GM21447 (cell line): ENCODE data around the gene KLHL3.
A peak's percentile ranks its signal among the peaks of the same experiment; 100 is the strongest.
"Not testable (repeated sequence)": the region's sequence is repeated elsewhere in the genome, so short reads cannot be mapped to it uniquely, and the experiment has no call there.

Source experiments
- ATAC-seq: cut with Tn5 transposase; IDR thresholded peaks from one replicate; pipeline ENCODE4 v1.9.1; 2021; ENCODE audit not compliant: unreplicated experiment

Gene KLHL3

DNA sequence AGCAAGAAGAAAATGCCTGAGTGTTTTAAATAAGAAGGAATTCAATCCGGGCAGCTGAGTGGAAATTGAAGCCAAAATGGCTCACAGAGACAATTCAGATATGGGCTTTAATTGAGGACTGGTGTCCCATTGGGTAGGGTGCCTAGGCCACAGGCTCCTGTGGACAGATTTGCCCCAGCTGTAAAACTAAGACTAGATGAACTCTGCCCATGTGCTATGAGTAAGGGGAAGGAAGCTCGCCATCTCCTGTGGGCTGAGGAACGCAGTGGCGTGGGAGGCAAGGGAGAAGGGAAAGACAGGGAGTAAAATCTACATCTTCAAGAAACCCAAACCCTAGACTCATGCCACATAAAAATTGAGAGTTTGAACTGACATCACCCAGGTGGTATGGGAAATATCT lies 66.1 kb downstream of the KLHL3 start:
- ATAC-seq = no peak

DNA sequence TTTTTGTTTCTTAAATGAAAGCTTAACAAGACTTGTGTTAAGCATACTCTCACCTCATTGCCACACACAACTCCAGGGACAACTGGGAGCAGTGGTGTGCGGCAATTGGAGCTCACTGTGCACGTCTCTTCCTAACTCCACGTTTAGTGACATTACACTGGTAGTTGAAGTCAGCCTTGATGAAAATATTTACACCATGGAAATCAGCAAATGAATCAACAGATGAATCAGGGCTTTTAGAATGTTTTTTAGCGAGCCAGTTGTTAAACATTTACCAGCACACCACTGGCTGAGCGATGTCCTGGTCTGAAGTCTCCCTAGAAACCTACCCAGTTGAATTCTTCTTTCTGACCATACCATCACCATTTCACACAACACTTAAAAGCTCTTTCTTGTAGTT lies 67.3 kb downstream of the KLHL3 start:
- no peak for ATAC-seq

DNA sequence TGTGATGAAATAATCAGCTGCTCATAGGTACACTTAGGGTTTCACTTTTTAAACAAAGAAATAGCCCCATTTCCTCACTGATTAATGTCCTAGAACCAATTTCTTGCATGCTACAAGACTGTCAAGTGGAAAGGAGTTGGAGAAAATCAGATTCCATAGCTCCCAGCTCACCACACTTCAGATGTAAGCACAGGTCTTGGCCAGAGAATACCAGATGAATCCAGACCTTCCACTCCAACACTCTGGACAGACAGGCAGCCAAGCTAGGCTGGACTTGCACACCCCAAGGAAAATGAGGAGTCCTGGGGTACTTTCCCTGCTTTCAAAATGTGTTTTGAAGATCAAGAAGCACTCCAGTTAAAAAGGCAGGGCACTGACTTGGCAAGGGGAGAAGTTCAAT lies 68.5 kb downstream of the KLHL3 start:
- ATAC-seq = no peak

DNA sequence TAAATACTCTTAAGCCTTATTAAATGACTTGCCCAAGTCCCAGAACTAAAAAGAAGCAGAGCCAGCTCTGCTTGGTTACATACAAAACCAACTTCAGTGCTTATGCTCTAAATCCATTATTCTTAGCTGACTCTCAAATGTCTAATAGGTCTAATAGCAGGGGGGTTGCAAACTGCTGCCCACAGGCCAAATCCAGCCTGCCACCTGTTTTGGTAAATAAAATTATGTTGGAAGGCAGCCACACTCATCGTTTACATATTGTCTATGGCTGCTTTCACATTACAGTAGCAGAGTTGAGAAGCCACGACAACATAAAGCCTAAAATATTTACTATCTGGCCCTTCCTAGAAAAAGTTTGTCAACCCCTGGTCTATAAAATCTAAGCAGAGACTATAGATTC lies 69.0 kb downstream of the KLHL3 start:
- ATAC-seq = no peak

DNA sequence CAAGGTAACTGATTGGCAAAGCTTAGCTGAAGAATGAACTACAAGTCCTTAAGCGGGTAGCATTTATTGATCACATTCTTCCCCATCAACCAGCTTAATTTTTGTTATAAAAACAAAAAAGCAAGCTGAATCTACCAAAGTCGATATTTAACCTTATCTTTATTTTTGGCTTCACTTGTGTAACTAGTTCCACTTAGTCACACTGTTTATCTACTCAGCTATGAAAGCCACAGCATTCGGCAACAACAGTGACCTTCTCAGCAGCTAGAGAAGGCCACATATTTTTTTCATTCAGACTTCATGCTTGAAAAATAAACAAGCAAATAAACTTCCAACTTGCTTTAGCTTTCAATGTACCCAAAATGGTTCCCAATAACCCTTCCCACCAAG lies 69.4 kb downstream of the KLHL3 start:
- peak; percentile 40 for ATAC-seq

DNA sequence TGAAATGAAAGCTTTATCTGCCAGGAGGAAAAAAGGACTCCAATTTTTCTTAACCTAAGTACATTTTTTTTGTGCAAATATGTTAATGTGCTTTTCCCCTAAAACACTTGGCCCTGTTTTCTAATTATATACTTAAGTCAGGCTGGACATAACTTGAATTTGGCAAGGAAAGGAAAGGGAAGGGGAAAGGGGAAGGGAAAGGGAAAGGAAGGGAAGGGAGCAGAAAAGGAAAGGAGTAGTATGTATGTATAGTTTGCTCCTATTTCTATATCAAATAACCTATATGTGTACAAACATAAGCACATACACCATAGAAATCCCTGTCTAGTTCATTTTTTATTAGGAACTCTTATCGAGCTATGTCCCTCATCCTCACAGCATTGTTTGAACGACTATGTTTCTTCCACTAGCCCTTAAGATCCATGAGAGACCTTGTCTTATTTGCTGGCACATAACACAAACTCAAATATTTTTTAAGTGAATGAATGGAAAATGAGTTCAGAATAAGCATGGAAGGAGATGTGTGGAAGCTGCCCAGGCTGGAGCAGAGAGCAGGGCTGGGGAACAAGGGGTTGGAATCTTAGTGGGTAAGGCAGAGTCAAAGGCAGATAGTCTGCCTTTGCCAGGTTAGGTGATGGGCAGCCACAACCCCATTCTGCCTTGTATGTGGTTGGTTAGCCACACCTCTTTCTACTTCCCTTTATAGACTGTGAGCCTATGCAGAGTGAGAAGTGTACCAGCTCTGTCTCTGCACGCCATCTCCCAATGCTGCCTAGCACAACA lies 70.0 kb downstream of the KLHL3 start:
- ATAC-seq = peak; percentile 100

DNA sequence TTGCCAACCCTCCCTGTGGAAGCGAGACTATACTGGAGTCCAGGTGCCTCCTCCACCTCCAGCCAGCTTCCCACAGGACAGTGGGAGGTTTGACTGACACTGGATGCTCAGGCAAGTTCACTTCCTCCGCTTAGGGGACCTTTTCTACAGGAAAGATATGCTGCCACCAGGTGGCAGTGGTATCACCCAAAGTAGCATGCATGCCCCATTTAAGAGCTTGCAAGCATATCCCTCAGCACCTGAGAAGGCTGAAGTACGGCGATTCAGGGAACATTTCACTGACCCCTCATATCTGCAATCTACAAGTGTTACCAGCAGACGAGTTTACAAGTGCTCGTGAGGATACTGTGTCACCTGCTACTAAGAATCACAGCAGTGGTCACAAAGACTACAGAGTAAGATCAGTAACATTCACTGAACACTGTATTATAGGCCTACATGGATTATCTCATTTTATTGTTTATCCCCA lies 75.5 kb downstream of the KLHL3 start:
- ATAC-seq = peak; percentile 94

DNA sequence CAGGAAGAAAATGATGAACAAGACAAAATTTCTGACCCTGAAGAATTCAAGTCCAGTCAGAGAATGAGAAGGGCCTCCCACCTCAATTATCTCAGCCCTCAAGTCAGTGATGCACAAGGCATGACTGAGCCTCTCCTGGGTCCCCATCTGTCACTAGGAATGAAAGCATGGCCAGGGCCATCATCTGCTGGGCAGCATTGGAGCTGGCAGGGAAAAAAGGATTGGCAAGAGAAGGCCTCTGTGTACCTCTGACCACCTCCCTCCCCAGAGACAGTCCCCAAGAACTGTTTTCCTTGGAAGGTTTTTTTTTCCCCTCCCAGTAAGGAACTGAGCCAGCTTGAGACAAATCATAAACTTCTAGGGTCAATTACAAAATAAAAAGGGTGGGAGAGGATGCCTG lies 76.7 kb downstream of the KLHL3 start:
- no peak for ATAC-seq

DNA sequence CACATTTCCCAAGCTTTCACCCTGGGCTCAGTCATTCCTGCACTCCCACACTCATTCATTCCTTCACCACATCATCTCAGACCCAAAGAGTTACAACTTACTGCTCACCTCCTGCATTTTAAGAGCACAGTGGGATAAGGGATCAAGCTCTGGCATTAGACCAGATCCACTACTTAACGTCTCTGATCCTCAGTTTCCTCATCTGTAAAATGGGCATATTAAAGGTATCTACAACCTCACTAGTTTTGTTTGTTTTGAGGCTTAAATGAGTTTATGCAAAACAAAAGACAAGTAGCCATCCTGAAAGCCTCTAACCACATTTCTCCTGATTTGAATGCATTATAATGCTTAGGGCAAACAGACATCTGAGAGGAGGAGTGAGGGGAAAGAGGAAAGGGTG lies 77.6 kb downstream of the KLHL3 start:
- ATAC-seq = no peak

DNA sequence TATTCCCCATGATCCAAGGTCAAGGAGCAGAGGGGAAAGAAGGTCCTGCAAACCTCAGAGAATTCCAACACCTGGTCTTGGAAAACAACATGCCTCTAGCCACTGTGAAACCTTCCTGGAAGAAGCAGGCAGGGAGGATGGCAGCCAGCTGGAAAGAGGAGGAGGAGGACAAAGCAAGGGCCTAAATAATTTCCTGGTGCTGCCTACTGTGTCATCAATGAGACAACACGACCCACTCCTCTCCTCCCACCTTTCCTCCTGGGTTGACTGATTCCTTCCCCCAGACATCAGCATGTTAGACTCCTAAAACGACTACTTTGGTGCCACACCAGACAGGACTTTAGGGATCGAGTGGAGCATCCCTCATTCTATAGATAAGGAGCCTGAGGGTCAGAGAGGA lies 78.8 kb downstream of the KLHL3 start:
- no peak for ATAC-seq

DNA sequence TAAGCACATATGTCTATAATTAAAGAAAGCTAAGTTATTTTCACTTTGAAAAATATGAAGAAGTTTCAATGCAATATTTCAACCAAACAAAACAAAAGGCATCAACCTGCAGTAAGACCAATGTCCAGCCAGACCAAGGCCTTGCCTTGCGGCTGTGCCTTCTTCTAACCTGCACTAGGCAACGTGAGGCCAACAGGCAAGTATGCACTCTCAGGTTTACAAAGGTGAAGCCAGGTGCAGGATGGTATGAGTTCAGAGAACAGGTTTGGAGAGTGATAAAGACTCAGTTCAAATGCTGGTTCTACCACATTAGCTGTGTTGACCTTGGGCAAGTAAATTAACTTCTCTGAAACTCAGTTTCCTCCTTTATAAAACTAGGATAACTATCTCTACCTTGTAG lies 79.3 kb downstream of the KLHL3 start:
- ATAC-seq = no peak

DNA sequence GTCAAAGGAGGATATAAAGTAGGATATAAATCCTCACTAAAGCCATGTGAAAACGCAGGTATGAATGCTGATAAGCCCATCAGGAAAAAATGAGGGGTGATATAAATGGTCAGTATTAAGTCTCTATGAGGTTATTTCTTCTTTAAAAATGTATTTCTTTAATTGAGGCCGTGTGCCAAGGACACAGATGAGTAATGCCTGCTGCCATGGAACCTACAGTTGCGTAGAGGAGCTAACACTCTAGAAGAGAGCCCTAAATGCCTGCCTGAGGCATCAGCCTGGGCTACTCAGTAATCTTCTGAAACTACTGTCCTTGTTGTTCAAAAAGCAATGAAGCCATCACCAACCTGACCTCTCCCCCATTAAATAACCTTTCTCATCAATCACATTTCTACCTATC lies 84.9 kb downstream of the KLHL3 start:
- ATAC-seq = no peak

DNA sequence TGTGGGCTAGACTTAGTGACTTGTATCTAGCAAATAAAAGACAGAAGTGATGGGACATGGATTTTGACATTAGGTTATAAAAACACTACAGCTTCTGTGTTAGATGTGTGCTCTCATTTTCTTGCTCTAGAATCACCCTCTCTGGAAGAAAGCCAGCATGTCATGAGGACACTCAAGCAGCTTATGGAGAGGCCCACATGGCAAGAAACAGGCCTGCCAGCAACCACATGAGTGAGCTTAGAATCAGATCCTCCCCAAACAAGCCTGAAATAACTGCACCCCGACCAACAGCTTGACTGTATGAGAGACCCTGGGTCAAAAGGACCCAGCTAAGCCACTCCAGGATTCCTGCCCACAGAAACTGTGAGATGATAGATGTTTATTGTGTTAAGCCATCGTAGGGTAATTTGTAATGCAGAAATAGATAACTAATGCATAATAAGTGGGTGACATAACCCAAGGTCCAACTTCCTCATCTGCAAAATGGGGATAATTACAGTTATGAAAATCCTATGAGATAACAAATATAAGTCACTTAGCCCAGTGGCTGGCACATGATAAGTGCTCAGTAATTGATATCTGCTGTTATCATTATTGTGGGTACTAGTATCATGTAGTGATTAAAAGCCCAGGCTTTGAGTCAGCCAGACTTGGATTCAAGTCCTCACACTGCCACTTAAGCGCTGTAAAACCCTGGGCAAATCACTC lies 86.5 kb downstream of the KLHL3 start:
- ATAC-seq = no peak

DNA sequence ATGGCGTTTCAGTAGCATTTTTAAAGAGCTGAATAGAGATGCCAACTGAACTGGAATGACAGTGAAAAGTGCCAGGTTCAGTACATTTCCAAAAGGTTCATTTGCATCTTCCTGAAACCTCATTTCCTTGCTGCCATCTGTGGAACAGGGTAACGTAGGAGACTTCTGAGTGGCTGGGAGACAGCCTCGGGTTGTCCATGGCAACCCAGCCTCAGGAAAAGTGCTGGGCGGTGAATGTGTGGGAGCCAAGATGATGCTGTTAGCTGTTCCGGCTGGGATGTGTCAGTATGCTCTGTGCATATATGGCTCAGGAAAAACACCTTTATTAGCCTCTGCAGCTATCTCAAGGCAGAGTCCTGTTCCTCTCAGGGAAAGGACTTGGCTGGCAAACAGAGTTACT lies 87.5 kb downstream of the KLHL3 start:
- no peak for ATAC-seq

DNA sequence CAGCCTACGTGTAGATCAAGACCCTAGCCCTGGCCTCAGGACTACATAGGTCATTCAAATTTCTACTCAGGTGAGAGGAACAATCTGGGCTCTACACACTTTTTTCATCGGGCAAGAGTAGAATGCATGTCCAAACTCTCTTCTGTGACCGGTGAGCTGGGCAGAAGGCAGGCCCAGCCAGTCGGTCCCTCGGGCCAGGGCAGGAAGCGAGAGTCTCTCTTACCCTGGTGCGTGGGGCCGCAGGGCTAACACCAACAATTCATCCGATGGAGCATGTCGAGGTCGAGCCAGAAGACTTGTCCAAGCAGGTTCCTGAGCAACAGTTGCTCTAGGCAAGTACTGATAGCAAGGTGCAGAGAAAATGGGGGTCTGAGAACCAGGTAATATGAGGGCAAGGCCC lies 88.5 kb downstream of the KLHL3 start:
- ATAC-seq = no peak

DNA sequence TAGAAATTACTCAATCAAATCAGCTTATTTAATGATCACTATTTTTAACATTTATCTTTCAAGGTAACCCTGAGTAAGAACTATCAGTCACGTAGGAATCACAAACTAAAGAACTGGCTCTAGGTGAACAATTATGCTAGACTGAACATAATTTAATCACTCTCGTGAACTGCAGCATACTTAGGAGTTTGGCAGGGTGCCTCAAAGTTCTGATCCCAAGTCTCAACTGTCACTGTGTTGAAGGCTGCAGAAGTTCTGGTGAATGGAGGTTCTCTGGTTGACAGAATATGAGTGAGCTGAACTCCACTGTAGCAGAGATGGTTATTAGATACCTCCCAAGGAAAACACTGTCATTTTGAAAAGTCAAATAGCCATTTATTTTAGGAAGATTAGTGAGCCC lies 89.1 kb downstream of the KLHL3 start:
- ATAC-seq = no peak

DNA sequence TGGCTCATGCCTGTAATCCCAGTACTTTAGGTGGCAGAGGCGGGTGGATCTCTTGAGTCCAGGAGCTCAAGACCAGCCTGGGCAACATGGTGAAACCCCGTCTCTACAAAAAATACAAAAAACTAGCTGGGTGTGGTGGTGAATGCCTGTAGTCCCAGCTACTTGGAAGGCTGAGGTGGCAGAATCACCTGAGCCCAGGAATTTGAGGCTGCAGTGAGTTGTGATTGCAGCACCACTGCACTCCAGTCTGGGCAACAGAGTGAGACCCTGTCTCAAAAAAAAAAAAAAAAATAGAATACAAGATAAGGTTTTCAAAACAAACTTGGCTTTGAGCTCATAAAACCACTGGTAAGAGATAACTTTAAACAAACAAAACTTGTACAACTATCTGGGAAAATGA lies 92.8 kb downstream of the KLHL3 start:
- not testable (repeated sequence) for ATAC-seq

DNA sequence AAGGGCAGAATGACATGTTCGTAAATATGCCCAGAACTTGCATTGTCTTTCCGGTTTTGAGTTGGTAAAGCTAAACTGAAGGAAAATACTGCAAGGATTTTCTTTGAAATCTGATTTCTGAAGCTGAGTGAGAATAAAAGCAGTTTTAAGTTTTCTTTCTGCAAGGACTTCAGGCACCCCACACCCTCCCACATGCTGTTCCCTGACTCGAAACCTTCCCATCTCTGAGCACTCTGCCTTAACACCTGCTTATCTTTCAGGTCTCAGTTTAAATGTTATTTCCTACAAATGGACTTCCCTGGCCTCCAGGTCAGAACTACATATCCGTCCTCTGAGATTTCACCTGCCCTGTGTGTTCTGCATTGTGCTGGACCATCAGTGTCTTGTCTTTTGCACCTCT lies 93.8 kb downstream of the KLHL3 start:
- ATAC-seq = no peak

DNA sequence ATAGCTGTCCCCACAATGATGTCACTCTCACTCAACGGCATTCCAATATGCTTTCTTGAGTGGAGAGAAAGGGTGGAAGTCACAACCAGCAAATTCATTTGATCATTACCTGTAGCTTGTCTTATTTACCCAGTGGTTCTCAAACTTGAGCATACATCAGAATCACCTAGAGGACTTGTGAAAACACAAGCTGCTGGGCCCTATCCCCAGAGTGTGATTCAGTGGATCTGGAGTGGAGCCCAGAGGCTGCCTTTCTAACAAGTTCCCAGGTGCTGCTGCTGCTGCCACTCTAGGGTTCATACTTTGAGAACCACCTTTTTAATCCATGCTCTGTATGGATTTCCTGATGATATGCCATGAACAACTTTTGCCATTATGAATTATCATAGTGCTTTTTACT lies 94.7 kb downstream of the KLHL3 start:
- ATAC-seq = no peak

DNA sequence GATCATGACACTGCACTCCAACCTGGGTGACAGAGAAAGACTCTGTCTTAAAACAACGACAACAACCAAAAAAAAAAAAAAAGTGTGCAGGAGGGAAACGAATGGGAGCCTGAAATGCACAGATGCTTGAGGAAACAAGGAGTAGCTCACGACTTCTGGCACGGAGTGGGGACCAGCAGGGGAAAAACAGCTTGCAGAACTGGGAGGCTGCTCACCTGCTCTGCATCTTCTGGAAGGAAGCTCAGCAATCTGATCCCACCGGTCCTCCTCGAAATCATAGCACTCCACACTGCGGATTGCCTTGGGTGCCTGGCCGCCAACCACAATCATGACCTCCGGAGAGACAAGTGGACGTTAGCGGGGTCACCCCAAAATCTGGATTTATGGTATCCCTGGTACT lies 96.2 kb downstream of the KLHL3 start:
- ATAC-seq = no peak

DNA sequence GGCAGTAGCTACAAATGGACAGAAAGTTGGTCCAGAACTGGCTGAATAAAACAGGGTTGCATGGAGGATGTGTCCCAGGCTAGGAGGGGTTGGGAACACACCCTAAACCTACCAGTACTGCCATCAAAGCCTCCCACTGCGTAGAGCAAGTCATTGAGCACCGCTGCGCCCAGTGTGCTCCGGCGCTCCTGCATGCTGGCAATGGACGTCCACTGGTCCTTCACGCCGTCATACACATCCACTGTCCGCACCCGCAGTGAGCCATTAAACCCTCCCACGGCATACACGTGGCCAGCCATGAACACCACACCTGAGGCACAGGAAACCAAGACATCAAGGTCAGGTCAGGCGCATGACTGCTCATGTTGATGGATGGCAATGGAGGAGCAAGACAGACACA lies 97.0 kb downstream of the KLHL3 start:
- no peak for ATAC-seq

DNA sequence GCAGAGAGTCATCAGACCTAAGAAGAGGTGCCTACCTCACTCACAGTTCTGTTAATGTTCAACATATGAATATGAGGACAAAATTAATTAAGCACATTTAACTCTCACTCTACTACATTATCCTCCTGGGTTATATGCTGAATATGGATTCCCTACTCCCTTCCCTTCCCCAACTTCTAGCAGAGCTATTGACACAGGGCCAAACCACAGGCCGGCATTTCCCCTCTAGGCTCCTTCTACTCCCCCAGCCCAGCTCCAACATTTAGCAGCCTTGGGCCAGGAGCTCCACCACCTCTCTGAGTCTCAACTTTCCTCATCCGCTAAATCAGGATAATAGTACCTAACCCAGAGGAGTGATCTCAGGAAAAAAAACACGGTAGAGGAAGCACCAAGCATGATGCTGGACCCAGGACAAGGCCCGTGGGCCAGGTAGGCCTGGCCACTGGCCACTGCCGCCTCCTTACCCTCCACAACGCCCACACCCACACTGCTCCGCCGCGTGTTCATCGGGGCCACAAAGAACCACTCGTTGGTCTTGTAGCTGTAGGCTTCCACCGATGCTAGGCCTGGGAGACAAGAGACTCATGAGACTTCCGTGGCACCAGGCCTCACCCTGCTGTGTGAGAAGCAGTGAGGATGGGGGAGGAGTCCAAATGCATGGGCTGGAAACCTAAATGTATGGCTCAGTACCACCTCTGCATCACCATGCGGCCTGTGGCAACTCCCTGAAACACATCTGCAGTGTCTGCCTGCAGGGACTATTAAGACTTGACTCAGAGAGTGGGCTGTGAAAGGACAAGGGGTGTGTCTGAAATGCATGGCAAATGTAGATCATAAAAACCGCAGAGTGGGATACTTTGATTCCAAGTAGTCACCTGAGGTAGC lies 98.8 kb downstream of the KLHL3 start:
- ATAC-seq = no peak
